ENCODE results near the gene SPECC1L.

- TF ChIP-seq KDM1A (IDR thresholded peaks at IDR 0.05; ENCODE audit: borderline replicate concordance, low read length) (no peak), CTCF (IDR thresholded peaks at IDR 0.05; ENCODE audit: control extremely low read depth in 1 of 3, insufficient read depth in 1 of 3, low read depth in 1 of 3, low read length in 3 of 3) (no peak), POLR2A (IDR thresholded peaks at IDR 0.05; ENCODE audit: control extremely low read depth in 1 of 2, low read depth in 2 of 2, low read length in 2 of 2) (no peak), RXRA (IDR thresholded peaks at IDR 0.05; ENCODE audit: insufficient read depth, low read depth, low read length) (no peak), SP4 (IDR thresholded peaks at IDR 0.05; ENCODE audit: low read length) (no peak), TCF12 (IDR thresholded peaks at IDR 0.05; ENCODE audit: low read depth, low read length) (no peak), ASH2L (IDR thresholded peaks at IDR 0.05; ENCODE audit: low read length) (no peak), EP300 (IDR thresholded peaks at IDR 0.05; ENCODE audit: borderline replicate concordance in 1 of 2, low read depth in 2 of 2, low read length in 2 of 2) (no peak), EZH2 (IDR thresholded peaks at IDR 0.05; ENCODE audit: low read depth, low read length, severe bottlenecking) (no peak), CHD2 (IDR thresholded peaks at IDR 0.05; ENCODE audit: low read length) (no peak), SIX5 (IDR thresholded peaks at IDR 0.05; ENCODE audit: low read depth, low read length) (no peak), CREB1 (IDR thresholded peaks at IDR 0.05) (no peak), RNF2 (IDR thresholded peaks at IDR 0.05; ENCODE audit: borderline replicate concordance, low read depth, low read length, missing control alignments, poor library complexity, severe bottlenecking) (no peak), USF2 (IDR thresholded peaks at IDR 0.05; ENCODE audit: low read length) (no peak)
Measured at GRCh38 chr22:24383061-24383460, 112.4 kb downstream of the SPECC1L start.
